IMR-90 (cell line): ENCODE data around the gene OLFM3. TPM values are rescaled to one million over a fixed set of nuclear protein-coding genes. Genes with fewer than 3 reads are reported as not detected.

Source experiments
- microRNA-seq, 2 experiments: library from miRNA; stranded (forward) in 1 of 2; unstranded in 1 of 2; fragments of 10-50 nt in 1 of 2; fragments of <30 nt in 1 of 2; gene quantifications in 1 of 2; microRNA quantifications in 1 of 2; one replicate each; pipeline versions ENCODE3 to v1.1.0; 2013 to 2020; ENCODE audit not compliant: insufficient read depth in 1 of 2, insufficient read length in 1 of 2, unreplicated experiment in 1 of 2
- polyA plus RNA-seq, 3 experiments: library from polyadenylated mRNA; depleted of rRNA; stranded (reverse); fragments of >200 nt; gene quantifications; 2 replicates each; pipeline ENCODE4 v1.2.3, GENCODE V29; 2012; ENCODE audit warnings: low replicate concordance in 1 of 3
- small RNA-seq, 5 experiments: library from RNA; depleted of rRNA; stranded (forward); fragments of <200 nt; gene quantifications; one replicate each; pipeline ENCODE3, GENCODE V24; 2012
- total RNA-seq: library from RNA; depleted of rRNA; stranded (reverse); fragments of >200 nt; gene quantifications from 2 replicates; pipeline ENCODE4 v1.2.3, GENCODE V29; 2012

The OLFM3 gene
- total and polyA plus RNA-seq, 2 of the 4 experiments (the other 2 are of a cell fraction), result not detected

Small RNA genes within 50 kb of the gene (microRNA-seq; reads per million reads assigned to microRNA genes)
- not detected for gene RNU6-352P (ENCODE audit: insufficient read depth, insufficient read length)

Small RNA genes within 50 kb of the gene (small RNA-seq; reads per million reads assigned to genes)
- gene RNU6-352P, result 0 reads per million in 5 experiments
